Measurements from ENCODE around the gene CCDC197.
A peak's percentile ranks its signal among the peaks of the same experiment; 100 is the strongest.

The CCDC197 gene

DNA sequence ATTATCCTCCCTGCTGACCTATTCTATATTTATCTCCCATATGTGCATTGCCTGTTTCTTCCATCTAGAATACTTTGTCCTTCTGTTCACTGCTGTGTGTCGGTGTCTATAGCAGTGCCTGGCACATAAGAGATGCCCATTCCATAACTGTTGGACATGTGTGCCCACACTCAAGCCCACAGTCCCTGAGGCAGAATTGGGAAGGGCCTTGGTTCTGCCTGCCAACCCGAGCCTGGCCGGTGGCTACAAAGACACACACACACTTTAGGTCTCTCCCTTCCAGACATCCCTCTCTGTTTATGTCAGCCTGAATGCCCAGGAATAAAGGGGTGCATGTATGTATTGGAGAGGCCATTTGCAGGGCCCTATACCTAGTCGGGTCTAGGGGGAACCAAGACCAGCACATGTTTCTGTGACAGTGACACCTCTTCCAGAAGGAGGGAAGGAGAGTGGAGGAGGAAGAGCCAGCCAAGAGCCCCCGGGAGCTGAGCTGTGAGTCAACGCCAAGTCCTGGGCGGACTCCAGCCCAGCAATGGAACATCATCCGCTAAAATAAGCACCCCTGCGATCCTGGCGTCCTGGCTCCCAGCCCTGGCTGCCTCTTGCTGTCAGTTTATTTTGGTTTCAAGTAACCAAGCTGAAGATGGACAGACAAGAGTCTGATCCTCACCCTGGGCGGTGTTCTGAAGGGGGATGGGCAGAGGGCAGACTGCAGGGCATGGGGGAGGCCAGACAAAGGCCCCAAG is 16.5 kb upstream of the CCDC197 start:
- no peak for DNase-seq

DNA sequence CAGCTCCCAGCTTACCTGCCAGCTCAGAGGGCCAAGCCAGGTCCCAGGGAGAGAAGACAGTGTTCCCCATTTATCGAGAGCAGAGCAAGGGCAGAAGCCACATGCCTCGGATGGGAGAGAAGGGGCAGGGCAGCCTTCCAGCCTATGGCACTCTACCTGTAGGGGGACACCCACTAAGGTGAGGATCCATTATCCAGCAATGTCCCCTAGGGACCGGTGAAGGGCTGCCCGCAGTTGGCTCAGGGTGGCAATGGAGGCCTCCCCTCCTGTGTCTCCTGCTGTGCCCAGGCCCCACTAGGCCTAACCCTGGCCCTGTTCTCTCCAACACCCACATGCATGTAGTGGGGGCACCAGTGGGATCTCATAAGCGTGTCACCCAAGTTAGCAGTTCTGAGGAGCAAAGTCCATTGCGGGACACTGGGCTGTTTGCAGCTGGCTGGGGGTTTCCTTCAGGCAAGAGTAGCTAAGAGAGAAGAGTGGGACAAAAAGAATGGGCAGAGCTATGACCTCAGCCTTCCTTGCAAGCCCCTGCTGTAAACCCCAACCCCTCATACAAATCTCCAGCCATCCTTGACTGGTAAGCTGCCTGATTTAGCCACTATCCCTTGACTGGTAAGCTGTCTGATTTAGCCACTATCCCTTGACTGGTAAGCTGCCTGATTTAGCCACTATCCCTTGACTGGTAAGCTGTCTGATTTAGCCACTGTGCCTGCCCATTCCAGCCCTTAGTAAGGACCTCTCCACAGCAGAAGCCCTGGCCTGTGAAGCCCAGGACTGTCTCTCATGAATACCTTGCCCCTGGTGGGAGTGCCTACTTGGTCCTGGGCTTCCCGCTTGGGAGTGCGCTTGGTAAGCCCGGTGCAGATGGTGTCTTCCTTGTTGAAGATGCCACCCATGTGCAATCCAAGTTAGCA is 15.5 kb upstream of the CCDC197 start:
- no peak for DNase-seq

DNA sequence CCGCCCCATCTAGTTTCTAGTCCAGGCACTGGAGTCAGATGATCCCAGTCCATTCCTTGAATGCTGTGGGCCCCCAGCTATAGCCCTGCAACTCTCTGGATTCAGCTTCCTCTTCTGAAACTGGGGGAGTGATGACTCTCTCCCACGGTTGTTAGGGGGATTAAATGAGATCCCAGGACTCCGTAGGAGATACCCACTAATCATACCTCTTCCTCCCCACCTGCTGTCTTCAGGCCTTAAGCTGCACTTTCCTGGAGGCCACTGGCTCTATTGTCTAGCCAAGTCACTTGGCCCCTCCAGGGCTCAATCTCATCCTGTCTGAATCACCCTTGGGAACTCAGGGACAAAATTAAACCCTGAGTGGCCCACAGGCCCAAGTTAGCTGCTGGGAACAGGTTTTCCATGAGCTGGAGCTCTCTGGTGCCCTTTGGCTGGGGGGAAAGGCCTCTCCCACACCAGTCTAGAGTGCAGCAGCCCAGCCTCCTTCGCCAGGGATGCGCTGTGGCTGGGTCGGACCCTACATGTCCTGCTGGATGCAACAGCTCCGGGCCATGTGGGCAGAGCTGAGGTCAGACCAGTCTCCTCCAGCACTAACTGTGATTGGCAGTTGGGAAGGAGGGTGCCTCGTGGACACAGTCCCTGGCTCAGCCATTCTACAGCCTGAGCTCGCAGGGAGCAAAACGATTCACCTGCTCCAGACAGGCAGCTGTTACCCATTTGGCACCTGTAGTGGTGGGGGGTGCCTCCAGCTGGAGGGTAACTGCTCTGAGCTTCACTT is 14.7 kb upstream of the CCDC197 start:
- no peak for DNase-seq

DNA sequence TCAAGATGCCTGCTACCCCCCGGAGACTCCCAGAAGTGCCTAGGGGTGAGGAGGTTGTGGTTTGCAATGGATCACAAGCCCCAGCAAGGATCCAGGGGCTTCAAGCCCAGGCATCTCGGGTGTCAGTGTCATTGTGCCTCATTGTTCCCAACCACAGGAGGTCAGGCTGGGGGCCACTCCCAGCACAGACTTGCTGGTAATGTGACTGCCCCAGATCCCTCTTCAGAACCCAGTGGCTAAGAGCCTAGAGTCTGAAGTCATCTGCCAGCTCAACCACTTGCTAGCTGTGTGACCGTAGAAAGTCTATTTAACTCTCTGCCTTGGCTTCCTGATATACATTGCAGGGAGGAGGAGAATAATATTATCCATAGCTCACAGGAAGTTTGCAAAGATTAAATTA is 13.0 kb upstream of the CCDC197 start:
- DNase-seq = no peak

DNA sequence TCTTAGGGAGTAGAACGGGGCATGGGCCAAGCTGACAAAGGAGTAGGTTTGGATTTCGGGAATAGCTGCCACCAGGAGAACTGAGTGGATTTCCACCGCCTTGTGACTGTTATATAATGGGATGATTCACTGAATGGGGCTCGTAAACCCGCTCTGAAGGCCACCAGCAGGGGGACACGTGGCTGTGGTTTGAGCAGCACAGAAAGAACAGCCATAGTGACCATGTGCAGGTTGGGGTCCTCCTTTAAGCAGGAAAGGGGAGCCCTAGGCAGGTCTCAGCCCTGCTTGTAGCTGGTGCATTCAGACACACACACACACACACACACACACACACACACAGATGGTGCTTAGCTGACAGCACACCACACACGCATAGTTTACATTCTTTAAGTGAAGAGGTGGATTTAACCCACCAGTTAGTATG is 12.1 kb upstream of the CCDC197 start:
- DNase-seq = no peak

DNA sequence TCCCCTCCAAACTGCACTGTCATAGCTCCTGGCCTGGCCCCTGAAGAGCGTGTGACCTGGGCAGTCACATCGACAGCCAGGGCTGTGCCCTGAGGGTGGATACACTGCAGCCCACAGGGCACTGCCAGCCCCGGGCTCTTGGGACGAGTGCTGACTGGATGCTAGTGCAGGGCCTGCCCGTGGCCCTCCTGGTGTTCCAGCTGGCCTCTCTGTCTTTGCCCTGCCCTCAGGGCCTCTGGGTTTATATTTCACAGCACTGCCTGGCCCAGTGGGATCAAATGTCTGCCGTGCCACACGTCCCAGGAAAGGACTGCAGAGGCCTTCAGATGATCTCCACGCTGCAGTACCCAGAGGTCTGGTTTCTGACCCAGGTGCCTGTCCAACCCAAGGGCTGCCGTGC is 10.1 kb upstream of the CCDC197 start:
- no peak for DNase-seq

DNA sequence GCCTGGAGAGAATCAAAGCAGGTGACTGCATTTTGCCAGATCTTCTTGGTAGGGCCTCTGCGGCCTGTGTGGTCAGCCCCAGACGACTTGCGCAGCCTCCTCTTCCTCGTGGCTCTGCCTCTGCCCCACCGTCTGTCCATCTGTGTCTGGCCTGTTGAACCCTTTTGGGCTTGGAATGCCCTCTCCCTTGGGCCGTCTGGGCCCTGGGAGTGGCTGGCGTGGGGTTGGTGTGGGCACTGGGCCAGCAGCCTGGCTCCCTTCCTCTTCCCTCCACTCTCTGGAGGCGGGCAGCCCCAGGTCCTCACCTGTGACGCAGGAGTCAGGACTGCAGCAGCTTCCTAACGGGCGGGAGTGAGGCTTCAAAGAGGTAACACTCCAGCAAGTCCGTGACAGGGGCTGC is 9.7 kb upstream of the CCDC197 start:
- DNase-seq = peak; percentile 26

DNA sequence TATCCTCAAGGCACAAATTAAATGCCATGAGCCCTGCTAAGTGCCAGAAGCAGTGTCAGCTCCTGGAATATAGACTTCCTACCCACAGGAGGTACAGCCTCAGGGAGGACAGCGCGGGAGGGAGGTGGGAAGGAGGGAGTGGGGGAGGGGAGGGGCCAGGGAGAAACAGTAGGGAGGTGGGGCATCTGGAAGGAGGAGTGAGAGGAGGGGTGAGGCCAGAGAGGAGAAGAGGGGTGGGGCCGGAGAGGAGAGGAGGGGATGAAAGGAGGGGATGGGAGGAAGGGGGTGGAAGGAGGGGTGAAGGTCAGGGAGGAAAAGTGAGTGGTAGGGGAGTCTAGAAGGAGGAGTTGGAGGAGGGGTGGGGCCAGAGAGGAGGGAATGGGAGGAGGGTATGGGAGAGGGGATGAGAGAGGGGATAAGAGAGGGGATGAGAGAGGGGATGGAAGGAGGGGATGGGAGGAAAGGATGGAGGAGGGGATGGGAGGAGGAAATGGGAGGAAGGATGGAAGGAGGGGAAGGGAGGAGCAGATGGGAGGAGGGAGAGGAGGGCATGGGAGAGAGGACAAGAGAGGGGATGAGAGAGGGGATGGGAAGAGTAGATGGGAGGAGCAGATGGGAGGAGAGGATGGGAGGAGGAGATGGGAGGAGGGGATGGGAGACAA is 9.2 kb upstream of the CCDC197 start:
- DNase-seq = no peak

DNA sequence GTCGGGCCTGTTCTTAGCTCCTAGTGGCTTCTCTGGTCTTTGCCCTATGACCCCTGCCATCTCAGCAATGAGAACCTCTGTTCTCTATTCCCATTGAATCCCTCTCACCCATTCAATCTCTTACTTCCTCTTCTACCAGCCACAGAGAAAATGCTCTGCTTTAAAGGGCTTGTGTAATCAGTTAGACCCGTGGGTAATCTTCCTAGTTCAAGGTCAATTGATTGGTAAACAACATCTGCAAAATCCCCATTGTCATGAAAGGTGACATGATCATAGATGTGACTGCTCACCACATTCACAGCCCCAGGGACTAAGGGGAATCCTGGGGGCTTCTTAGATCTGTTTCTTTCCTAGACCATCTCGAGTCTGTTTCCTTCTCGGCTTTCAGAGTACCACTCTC is 7.2 kb upstream of the CCDC197 start:
- DNase-seq = no peak

DNA sequence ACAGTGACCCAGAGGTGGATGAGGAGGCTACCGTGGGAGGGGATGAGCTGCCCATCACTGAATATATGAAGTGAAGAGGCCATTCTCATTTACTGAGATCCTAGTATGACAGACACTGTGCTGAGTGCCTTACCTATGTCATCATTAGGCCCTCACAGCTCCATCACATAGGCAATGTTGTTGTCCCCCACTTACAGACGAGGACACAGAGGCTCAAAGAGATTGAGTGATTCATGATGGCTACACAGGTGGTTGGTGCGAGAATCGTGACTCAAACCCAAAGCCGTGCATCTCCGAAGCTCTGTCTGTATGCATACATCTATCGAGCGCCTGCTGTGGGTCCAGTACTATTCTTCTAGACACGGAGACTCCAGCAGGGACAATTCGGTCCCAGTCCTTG is 5.9 kb upstream of the CCDC197 start:
- no peak for DNase-seq

DNA sequence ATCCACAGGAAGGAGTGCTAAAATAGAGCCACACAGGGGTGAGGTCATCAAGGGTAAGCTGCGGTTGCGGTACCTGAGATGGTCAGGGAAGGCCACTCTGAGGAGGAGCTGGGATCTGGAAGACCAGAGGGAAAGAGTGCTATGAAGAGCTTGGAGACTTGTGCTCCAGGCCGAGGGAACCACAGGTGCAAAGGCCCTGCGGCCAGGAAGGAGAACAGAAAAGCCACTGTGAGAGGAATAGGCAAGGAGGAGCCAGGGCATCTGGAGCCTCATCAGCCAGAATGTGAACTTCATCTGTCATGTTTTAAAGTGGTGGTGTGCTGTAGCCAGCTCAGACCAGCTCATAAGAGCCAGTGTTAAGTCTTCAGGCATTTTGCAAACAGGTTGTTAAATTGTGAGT is 5.5 kb upstream of the CCDC197 start:
- DNase-seq = no peak

DNA sequence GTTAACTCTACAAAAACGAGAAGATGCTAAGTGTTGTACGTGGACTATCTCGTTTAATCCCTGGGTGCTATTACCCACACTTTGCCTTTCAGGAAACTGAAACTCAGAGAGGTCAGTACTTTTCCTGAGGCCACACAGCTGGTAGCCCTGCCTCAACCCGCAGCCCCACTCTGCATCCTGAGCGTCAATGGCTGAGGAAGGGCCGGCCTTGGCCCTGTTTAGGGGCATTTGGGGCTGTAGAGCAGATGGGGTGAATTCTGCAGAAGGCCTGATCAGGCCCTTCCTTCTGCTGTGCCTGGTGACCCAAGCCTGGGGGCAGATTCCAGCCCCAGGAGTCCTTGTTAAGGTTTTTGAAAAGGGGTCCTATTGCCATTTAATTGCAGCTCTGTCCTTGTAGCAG is 3.7 kb upstream of the CCDC197 start:
- no peak for DNase-seq

DNA sequence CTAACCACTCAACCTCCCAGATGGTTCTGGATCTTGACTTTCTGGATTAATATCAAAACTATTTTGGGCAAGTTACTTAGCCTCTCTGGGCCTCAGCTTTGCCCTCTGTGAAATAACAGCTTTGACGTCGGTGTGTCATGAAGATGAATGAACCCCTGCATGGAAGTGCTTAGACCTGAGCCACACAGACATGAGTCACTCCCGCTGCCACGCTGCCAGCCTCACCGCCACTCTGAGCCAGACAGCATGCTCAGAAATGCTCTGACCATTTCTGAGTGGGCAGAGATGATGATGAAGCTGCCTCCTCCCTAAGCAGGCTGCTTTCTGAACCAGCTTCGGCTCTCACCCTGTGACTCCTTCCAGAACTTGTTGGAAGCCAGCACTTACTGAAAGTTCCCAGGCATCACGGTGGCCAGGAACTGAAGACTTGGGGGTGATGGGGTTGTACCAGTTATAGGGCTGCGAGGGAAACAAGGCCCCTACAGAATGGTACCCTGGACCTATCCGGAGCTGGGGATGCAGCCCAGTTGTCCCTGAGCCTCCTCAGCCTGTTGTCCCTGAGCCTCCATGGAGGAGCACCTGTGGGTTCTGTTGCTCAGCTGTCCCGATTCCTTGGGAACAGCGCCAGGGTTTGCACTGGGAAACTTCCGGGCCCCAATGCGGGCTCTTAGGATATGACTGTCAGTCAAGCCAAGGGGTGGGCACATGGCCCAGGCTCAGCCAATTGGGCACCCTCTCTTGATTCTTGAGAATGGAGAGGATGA is 2.0 kb upstream of the CCDC197 start:
- DNase-seq = no peak

DNA sequence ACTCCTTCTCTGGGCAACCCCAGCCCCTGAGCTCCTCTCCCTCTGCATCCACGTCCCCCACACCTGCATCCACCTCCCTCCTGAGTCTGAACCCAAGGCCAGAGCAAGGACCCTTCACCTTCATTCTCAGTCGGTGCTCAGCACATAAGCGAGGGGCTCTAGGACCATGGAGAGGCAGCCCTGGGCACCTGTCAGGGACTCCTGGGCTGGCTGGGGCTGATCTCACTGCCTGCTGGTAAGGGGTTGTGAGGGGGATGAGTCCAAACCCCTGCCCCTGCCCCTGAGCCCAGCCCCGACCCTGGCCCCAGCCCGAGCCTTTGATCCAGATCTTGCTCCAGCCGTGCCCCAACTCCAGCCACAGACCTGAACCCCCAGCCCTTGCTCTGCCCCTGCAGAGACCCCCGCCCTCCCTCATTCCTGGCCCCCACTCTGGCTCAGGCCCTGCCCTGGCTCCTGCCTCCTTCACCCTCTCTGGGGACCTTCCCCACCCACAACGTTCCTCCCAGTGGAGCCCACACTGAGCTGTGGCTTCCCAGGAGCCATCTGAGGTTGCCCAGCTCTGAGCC is 888 bp upstream of the CCDC197 start:
- DNase-seq = no peak

DNA sequence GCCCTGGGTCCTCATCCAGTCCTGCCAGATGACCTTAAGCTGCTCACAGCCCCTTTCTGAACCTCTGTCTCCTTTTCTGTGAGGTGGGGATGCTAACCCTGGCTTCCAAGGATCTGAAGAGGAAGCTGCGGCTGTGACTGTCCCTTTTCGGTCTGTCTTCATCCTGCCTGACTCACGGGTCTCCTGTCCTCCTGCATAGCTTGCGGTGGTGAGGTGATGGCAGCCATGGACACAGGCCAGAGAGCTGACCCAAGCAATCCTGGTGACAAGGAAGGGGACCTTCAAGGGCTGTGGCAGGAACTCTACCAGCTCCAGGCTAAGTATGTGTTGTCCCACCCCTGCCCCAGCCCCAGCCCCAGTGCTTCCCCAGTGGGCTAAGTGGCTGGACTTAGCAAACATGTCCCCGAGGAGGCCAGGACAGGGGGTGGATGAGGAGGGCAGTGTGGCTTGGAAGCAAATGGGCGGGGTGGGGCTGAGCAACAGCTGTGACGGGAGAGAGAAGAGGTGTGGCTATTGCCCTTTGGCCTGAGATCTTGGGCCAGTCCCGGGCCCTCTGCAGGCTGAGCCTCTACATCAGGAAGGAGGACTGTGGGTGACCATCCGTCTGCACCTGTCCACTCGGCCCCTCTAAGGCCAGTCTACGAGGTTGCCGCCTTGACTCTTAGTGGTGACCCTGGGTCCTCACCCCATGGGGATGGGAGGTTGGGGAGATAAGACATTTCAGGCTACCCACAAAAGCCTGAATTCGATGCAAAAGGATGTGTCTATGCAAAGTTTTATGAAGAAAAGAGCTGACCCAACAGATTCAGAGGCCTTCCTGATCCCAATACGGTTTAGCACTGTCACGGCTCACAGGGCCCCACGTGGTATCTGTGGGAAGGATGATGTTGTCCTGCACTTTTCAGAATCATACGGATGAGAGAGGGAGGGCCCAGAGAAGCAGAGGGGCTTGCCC is 1.1 kb downstream of the CCDC197 start:
- no peak for DNase-seq

DNA sequence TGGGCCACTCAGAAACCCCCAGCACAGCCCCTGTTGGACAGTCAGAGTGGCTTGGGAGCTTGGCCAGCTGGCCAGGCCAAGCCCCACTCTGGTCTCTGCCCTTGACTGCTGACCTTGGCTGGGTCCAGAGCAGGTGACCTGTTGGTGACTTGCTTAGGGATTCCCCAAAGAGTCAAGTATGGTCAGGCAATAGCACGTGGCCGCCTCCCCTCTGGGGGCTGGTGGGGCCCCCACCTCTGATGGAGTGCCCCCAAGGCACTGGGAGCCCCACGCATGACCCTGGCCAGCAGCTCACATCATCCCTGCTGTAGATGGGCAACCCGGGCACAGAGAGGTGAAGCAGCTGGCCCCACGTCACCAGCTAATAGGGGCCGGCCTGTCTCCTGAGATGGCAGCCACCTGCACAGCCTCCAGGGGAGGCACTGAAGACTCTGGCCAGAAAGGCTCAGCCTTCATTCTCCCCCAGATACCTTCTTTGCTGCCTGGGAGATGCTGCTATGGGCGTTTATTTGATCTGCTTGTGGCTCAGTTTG is 1.8 kb downstream of the CCDC197 start:
- no peak for DNase-seq

DNA sequence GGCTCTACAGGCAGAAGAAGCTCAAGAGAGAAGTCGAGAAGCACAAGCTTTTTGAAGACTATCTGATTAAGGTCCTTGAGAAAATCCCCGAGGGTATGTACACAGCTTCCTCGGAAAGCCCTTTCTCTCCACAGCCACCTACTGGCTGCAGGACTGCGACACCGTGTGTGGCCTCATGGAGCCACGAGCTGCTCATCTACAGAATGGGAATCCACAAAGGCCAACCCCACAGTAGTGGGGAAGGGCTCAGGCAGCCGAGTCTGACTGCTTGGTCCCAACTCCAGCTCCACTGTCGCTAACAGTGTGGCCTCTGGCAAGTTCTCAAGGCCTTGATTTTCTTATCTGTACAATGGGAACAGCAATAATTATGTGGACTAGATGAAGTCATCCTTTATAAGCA is 2.5 kb downstream of the CCDC197 start:
- DNase-seq = no peak

DNA sequence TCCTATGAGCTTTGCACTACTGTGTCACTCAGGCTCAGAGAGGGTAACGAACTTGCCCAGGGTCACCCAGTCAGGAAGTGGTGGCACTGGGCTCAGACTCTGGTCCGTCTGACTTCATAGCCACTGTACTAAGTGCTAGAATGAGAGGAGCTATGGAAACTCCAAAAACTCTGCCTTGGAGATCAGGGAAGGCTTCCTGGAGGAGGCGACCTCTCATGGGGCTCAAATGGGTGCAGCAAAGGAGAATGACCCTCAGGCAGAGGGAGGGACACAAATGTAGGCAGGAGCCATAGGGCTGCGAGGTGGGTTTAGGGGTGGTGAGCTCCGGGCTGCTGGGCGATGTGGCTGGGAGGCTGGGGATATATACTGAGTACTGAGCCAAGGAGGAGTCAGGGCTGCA is 3.2 kb downstream of the CCDC197 start:
- DNase-seq = no peak

DNA sequence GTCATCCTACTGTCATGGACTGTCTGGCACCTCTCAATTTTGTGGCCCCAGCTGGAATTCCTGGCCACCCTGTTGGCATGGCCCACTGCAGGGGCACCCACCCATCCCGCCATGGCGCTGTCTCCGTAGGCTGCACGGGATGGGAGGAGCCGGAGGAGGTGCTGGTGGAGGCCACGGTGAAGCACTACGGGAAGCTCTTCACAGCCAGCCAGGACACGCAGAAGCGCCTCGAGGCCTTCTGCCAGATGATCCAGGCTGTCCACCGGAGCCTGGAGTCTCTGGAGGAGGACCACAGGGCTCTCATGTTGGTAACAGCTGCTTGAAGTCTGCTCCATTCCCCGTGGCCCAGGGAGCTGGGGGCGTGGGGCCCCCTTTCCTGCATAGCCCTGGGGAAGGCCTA is 3.9 kb downstream of the CCDC197 start:
- no peak for DNase-seq
